ENCODE data around the gene MMP15. TPM values are rescaled to one million over a fixed set of nuclear protein-coding genes. Genes with fewer than 3 reads are reported as not detected.

The MMP15 gene
- total RNA-seq, 1 donor from 2014 or later = 5.8 TPM

DNA sequence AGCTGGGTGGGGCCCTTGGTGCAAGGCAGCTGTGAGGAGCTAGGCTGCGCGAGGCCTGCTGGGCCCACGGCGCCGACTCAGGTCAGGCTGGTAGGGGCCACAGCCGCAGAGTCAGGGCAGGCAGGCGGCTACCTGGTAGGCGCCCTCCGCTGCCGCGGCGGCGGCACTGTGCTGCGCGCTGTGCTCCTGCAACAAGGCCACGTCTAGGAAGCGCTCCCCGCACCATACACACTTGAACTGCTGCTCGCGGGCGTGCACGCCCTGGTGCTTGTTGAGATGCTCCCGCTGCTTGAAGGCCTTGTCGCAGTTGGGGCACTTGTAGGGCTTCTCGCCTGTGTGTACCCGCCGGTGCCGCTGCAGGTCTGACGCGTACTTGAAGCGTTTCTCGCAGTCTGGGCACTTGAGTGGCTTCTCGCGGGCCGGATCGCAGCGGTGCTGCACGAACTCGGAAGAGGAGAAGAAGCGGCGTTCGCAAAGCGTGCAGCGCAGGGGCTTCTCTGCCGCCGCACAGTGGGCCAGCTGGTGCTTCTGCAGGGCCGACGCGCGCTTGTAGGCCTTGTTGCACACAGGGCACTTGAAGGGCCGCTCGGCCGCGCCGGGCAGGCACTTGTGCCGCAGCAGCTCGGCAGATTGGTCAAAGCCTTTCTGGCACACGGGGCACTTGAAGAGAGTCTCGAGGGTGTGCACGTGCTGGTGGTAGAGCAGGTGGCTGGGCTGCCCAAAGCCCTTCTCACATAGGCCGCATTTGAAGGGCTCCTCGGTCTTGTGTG, 29.0 kb upstream of the MMP15 start:
- DNase-seq (ENCODE audit: low read depth in 2 of 2) = no peak

DNA sequence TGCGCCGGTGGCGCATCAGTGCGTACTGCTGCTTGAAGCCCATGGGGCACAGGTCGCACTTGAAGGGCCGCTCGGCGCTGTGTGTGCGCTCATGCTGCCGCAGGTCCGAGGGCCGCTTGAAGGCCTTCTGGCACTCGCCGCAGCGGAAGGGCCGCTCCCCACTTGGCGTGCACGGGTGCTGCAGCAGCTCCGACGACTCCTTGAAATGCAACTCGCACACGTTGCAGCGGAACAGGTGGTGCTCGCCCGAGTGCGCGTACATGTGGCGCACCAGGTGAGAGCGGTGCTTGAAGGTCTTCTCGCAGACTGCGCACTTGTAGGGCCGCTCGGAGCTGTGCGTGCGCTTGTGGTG, 28.4 kb upstream of the MMP15 start:
- no peak for DNase-seq (ENCODE audit: low read depth in 2 of 2)

DNA sequence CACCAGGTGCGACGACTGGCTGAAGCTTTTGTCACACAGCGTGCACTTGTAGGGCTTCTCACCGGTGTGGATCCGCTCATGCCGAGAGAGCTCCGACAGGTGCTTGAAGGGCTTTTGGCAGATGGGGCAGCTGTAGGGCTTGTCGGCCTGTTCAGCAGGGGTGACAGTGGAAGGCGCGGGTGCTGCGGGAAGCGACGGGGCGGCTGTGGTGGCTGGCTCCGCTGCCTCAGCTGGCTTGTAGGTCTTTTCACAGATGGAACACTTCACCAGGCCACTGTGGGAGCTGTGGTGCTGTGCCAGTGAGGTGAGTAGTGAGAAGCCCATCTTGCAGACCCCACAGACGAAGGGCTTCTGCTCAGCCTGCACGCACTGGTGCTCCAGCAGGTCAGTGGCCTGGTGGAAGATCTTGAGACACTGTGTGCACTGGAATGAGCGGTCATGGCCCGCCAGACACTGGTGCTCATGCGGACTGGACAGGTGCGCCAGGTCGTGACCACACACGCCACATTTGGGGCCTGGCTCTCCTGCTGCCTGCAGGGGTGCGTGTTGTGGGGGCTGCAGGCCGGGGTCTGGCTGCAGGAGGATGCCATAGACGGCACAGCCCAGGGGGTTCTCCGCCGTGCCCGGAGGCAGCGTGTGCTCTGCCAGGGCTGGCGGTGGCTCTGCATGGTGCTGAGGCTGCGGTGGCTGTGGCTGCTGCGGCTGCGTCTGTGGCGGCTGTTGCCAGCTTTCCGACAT, 27.9 kb upstream of the MMP15 start:
- DNase-seq (ENCODE audit: low read depth in 2 of 2) = no peak

DNA sequence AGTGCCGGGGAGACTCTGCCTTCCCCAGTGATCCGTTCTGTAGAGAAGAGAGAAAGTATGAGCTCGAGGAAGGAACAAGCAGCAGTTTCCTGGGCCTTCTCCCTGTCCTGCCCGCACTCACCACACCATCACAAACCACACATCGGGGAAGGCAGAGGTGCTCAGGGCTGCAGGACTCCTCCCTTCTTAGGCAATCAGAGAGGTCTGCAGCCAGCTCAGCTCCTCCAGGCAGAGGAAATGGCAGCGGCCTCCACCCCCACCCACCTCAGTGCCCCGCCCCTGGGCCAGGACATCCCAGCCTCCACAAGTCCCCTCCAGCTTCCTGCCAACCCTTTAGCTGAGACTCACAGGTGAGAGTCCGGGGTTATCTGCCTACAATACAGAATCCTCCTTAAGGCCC, 27.1 kb upstream of the MMP15 start:
- no peak for DNase-seq (ENCODE audit: low read depth in 2 of 2)

DNA sequence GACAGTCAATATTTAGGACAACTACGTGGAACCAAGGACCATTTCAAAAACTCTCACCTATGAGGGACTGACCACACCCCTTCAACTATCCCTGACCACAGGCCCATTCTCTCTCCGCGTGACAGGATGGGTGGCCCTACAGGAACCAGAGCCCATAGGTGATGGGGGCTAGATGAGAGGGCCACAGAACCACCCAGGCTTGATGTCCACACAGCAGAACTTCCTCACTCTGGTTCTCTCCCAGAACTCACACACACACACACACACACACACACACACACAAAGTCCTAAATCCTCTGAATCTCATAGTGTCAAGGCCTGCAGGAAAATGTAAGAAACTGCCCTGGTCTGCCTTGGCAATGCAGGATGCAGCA, 26.6 kb upstream of the MMP15 start:
- peak in 1 of 2 donors; percentile 17 for DNase-seq (ENCODE audit: low read depth in 2 of 2)

DNA sequence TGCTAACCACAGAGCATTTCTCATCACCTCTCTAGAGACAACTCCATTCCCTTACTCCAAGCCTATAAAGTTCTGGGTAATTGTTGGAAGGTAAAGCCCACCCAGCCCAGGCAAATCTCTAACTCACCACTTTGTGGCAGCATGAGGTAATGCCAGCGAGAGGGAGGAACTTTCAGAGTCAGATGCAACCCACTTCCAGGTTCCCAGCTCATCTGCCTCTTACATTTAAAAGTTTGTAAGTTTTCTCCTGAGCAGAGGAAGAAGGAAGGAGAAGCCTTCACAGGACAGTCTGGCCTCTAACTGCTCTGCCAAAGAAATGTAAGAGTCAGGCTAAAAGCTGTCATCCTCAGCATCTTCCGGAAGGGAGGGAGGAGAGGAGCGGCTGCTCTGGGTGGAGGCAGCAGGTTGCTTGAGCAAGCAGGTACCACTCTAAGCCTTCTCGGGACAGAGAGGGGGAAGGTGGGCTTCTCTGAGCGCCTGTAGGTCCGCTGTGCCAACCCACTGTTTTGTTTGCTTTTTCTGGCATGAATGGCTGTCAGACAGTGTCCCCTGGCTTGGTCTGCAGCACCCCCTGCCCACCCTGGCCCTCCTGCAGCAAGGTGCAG, 26.1 kb upstream of the MMP15 start:
- peak; percentile 38 to 48 for DNase-seq (ENCODE audit: low read depth in 2 of 2)

DNA sequence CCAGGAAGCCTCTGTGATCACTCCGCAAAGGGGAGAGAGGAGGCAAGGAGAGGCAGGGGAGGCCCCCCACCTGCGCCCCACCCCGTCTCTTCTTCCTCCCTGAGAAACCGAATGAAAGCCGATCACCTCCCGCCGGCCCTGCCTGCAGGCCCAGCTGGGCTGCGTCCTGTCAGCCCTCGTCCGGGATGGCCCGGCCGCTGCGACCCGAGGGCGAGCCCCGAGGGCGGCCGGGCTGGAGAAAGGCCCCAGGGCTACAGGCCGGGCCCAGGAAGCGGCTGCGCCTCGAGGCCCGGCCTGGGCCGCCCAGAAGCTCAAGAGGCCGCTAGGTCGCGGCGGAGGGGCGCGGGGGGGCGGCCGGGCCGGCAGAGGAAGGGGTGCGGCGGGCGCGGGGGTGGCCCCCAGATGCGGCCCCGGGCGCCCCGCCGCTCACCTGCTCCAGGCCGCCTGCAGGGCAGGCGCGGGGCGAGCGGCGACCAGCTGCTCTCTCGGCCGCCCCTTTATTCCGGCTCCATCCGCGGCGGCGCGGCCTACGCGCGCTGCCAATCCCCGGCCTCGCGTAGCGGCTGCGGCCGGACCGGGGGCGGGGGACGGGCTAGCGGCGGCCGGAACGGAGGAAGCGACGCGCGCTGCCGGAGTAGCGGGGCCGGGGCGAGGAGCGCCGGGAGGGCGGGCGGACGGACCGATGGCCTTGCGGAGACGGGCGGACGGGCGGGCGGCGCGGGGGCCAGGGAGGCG, 25.4 kb upstream of the MMP15 start, which contains the start of gene ZNF319:
TSS of gene ZNF319 (minus strand) at position 702 of the 735 bp plus-strand sequence. CDS start 2,407 bp downstream, outside the sequence.
- no peak for DNase-seq (ENCODE audit: low read depth in 2 of 2)

DNA sequence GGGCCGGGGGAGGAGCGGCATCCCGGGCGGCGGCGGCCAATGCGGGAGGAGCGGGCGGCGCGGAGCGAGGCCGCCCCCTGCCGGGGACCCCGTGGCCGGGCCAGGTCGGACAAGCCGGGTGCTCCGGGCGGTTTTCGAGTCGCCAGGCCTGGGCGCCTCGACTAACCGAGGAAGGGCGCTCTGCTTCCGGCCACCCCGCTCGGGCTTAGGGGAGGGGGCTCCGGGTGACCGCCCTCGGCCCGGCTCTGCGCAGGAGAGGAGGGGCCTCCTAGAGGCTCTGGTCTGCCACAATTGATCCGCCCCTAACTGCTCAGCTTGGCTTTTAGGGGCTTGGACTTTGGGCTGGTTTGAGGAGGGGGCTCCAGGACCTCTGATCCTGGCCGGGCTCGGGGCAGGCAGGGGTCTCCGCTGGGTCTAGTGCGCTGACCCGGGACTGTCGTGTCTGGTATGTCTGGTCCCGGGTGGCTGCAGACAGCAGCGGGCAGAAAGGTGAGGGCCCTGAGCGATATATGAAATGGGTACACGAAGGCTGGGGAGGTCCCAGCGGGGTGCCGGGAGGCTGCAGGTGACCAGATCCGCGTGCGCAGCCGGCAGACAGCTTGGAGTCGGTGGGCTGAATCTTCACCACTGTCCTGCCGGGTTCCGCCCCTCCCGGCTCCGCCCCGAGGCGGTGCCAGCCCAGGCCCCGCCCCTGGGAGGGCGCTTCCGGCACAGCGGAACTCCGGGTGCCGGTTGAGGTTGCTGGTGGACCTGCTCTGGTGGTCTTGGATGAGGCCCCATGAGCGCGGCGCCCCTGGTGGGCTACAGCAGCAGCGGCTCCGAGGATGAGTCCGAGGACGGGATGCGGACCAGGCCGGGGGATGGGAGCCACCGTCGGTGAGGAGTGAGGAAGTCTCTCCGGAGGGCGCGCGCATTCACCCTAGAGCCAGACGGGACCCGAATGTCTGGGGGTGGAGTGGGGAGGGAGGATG, 24.6 kb upstream of the MMP15 start, which contains the start of gene USB1:
TSS of gene USB1 (plus strand) at position 702 of the 971 bp plus-strand sequence. CDS start at position 779, 77 bp downstream.
- peak; percentile 80 to 85 for DNase-seq (ENCODE audit: low read depth in 2 of 2)

DNA sequence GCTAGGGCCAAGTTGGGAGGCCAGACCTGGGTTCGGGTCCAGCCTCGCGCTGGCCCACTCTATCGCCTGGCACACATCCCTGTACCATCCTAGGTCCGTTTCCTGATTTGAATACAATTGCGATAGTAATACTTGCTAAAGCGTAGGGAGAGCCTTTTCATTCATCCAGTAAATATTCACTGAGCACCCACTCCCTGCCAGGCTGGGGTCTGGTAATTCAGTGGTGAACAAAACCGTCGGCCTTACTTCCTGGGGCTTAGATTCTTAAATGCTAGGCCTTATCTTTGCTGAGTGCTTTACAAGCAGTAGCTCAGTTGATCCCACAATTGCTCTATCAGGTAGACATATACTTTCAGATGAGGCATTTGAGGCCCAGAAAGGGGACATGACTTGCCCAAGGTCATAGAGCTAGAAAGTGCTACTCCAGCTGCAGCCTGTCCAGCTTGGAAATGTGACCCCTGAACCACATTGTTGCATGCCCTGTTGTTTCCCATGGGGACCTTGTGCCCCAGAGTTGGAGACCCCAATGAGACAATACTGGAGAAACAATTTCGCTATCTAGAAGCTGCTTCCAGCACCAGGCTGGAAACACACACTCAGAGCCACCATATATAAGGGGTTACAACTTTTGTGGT, 23.7 kb upstream of the MMP15 start:
- DNase-seq (ENCODE audit: low read depth in 2 of 2) = no peak

DNA sequence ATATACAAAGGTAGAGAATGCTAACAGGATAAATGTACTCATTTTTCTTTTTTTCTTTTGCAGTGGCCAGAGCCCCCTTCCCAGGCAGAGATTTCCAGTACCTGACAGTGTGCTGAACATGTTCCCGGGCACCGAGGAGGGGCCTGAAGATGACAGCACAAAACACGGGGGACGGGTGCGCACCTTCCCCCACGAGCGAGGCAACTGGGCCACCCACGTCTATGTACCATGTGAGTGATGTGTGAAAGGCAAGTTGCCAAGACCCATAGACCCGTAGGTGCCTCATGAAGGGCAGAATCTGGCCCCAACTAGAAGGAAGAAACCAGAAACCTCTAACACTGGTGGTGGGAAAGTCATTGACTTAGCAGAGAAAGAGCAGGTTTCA, 23.1 kb upstream of the MMP15 start:
- no peak for DNase-seq (ENCODE audit: low read depth in 2 of 2)

DNA sequence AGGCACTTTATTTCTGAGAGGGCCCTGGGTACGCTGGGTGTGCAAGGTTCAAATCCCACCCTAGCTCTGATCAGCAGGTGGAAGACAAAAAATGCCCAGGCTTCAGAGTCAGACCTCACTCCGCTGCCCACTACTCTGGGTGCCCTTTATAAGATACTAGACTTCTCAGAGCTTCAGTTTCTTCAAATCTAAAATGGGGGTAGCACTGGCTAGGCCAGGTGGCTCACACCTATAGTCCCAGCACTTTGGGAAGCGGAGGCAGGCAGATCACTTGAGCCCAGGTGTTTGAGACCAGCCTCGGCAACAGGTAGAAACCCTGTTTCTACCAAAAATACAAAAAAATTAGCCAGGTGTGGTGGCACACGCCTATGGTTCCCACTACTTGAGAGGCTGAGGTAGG, 22.6 kb upstream of the MMP15 start:
- no peak for DNase-seq (ENCODE audit: low read depth in 2 of 2)

DNA sequence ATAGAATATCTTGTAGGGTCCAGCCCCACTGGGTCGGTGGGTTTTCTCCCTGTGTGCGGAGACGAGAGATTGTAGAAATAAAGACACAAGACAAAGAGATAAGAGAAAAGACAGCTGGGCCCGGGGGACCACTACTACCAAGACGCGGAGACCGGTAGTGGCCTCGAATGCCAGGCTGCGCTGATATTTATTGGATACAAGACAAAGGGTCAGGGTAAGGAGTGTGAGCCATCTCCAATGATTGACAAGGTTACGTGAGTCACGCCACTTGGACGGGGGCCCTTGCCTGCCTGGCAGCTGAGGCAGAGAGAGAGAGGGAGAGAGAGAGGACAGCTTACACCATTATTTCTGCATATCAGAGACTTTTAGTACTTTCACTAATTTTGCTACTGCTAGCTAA, 20.8 kb upstream of the MMP15 start:
- DNase-seq (ENCODE audit: low read depth in 2 of 2) = peak in 1 of 2 donors; percentile 80

DNA sequence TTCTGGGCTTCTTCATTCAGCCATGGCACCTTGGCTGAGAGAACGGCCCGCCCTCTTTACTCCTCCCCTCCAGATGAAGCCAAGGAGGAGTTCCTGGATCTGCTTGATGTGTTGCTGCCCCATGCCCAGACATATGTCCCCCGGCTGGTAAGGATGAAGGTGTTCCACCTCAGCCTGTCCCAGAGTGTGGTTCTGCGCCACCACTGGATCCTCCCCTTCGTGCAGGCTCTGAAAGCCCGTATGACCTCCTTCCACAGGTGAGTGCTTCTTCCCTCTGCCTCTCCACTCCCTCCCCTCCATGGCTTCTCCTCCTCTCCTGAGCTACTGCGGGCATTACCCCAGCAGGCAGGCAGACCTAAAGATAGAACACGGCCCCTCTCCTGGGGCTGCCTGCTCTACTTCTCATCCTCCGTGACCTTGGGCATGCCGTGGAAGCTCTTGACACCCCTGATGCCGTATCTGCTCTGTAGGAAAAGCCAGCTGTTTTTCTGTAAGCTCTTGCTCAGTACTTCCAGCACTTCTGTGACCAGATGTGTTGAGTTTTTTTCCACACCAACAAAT, 15.6 kb upstream of the MMP15 start:
- DNase-seq (ENCODE audit: low read depth in 2 of 2) = no peak

DNA sequence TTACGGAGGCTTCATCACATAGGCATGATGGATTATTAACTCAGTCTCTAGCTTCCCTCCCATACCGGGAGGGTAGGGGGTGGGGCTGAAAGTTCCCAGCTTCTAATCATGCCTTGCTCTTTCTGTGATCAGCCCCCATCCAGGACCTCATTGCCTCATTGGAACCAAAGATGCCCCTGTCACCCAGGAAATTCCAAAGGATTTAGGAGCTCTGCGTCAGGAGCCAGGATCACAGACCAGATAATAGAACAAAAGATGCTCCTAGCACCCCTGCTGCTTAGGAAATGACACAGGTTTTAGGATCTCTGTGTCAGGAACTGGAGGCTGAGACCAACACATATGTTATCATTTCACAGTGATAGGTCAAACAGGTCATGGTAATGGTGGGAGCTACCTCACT, 14.7 kb upstream of the MMP15 start:
- no peak for DNase-seq (ENCODE audit: low read depth in 2 of 2)

DNA sequence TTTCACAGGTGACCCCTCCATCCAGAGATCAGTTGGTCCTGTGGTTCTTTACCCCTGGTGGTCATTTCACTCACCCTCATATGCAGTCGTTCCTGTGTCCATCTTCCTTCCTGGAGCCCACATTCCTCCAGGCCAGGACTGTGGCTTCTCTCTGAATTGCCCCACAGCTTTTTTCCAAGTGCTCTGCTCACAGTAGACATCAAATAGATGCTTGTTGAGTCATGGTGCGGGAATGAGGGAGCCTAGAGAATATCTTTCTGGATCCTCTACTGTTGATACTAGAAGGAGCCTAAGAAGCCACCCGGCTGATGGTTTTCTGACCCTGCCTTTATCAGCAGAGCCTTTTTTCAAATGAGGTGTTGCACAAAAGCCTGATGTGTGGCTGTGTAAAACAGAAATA, 13.9 kb upstream of the MMP15 start:
- peak in 1 of 2 donors; percentile 36 for DNase-seq (ENCODE audit: low read depth in 2 of 2)

DNA sequence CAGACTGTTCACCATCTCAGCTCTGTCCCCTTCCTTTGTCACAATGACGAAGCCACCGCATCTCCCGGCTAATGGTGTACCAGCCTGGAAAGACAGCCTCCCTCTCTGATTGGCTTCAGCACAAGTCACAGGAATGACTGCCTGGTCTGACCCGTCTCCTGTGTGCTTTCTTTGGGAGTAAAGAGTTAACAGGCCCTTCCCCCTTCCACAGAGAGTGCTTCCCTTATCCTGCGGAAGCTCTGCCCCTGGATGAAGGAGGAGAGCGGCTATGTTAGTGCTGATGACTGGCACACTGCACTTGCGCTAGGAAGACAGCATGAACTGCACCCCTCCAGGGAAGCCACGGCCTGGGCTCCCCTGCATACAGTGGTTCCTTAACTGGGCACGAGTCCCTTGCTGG, 13.1 kb upstream of the MMP15 start:
- DNase-seq (ENCODE audit: low read depth in 2 of 2) = peak in 1 of 2 donors; percentile 38

DNA sequence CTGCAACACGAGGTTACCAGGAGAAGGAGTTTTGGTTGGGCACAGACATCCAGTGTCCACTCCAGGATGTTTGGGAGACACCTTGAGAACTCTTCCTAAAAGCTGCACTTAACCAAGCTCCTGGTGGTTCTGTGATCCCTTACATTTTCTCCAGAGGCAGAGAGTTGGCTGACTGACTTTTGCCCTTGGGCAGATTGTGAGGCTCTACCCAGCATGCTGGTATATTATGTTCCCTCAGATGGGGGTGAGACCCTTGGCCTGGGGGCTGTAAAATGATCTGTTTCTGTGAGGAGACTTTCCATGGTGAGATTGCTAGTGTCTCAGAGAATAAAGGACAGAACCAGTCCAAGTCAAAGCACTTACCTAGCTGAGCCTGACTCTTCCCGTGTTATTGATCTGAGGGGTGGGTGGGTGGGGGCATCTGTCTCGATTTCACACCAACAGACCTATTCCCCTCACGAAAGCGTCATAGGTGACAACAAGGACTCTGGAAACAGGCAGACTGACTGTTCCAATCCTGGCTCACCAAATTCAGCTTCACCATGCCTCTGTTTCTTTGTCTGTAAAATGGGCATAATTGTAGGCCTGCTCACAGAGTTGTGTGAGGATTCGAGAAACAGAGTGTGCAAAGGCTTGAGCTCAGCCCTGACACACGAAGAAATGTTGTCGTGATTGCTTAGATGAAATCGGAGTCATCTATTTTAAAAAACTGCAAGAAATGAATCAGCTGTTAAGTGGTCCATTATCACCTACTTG, 12.2 kb upstream of the MMP15 start:
- no peak for DNase-seq (ENCODE audit: low read depth in 2 of 2)

DNA sequence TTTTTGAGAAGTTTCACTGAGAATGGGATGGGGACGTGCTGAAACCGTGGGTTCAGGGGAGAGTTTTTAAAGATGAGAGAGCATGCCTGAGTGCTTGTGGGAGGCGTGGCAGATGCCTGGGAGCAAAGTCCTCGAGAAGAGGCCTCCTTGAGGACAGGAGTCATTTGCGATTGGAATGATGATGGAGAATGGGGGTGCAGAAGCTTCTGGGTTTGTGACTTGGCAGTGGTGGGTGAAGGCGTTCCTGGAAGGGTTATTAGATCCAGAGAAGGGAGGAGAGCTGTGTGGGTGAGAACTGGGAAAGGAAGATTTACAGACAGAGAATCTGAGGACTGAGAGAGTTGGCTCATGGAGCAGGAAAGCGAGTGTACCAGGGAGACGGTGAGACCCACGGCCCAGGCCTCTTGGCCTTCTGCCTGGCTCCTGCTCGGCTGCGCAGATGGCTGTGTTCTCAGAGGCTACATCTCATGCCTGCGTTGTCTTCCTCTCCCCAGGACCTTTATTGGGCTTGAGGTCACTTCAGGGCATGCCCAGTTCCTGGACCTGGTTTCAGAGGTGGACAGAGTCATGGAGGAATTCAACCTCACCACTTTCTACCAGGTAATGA, 8.6 kb upstream of the MMP15 start:
- no peak for DNase-seq (ENCODE audit: low read depth in 2 of 2)

DNA sequence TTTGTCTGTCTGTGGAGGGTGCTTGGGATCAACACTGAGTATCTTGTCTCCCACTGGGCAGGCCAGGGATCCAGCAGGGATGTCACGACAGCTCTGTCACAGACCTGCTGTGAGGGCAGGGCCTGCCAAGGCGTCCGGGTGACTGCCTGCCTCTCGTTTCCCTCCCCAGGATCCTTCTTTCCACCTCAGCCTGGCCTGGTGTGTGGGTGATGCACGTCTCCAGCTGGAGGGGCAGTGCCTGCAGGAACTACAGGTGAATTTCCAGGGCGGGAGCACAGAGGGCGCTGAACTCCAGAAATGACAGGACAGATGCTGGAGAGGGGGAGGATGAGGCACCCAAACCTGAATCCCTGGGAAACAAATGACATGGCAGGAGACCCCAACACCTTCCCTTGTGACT, 6.8 kb upstream of the MMP15 start:
- no peak for DNase-seq (ENCODE audit: low read depth in 2 of 2)
